Endodermal cell (in vitro differentiated cells): Measurements from ENCODE around the gene FCN2. TPM values are rescaled to one million over a fixed set of nuclear protein-coding genes. Genes with fewer than 3 reads are reported as not detected.

Experiments
- DNase-seq: peaks from one replicate; pipeline ENCODE4 v3.0.0-alpha.2; 2017
- H3K27ac ChIP-seq: 2 replicates; pipeline ENCODE4 v1.5.1; 2013; ENCODE audit warnings: mild to moderate bottlenecking, low read depth, low read length, moderate library complexity
- H3K27me3 ChIP-seq: 2 replicates; pipeline ENCODE4 v1.6.1; 2013; ENCODE audit warnings: mild to moderate bottlenecking, low read length, moderate library complexity; ENCODE audit not compliant: insufficient read depth, control insufficient read depth, poor library complexity, severe bottlenecking
- H3K36me3 ChIP-seq: 2 replicates; pipeline ENCODE4 v1.7.0; 2013; ENCODE audit warnings: mild to moderate bottlenecking, low read length, moderate library complexity; ENCODE audit not compliant: control insufficient read depth, insufficient read depth
- H3K4me1 ChIP-seq: one replicate; pipeline ENCODE4 v1.7.0; 2013; ENCODE audit warnings: low read length; ENCODE audit not compliant: control insufficient read depth, insufficient read depth
- H3K4me3 ChIP-seq: 2 replicates; pipeline ENCODE4 v1.5.1; 2013; ENCODE audit warnings: mild to moderate bottlenecking, low read length, moderate library complexity
- H3K9ac ChIP-seq: 2 replicates; pipeline ENCODE4 v1.6.1; 2013; ENCODE audit warnings: mild to moderate bottlenecking, low read length, moderate library complexity; ENCODE audit not compliant: poor library complexity, severe bottlenecking; ENCODE audit errors: extremely low read depth
- H3K9me3 ChIP-seq: 2 replicates; pipeline ENCODE4 v1.6.1; 2013; ENCODE audit warnings: mild to moderate bottlenecking, low read length, moderate library complexity; ENCODE audit not compliant: control insufficient read depth
- H3K27ac Mint-ChIP-seq: 2 replicates; pipeline ENCODE4 v1.8.0; 2020; ENCODE audit warnings: mixed read lengths
- H3K27me3 Mint-ChIP-seq: 2 replicates; pipeline ENCODE4 v1.8.0; 2021; ENCODE audit warnings: mild to moderate bottlenecking, mixed read lengths; ENCODE audit not compliant: insufficient read depth
- H3K36me3 Mint-ChIP-seq: 2 replicates; pipeline ENCODE4 v1.8.0; 2020; ENCODE audit warnings: low read depth, mixed read lengths
- H3K4me1 Mint-ChIP-seq: 2 replicates; pipeline ENCODE4 v1.8.0; 2020; ENCODE audit warnings: mixed read lengths
- H3K4me3 Mint-ChIP-seq: 2 replicates; pipeline ENCODE4 v1.8.0; 2020; ENCODE audit warnings: mild to moderate bottlenecking, moderate library complexity, mixed read lengths
- H3K9me3 Mint-ChIP-seq: 2 replicates; pipeline ENCODE4 v1.8.0; 2020; ENCODE audit warnings: mild to moderate bottlenecking, mixed read lengths
- WGBS, 2 experiments: methylation state at CpG; one replicate each; pipeline versions ENCODE4 v1.1.5 to v1.1.7; 2013; ENCODE audit warnings: missing lambda C conversion rate in 2 of 2, mixed read lengths in 1 of 2; ENCODE audit not compliant: insufficient coverage in 1 of 2, insufficient read length in 1 of 2; 5-methylcytosine and 5-hydroxymethylcytosine counted together
- total RNA-seq, 2 donors: library from RNA; stranded (reverse); fragmentation: NEBNext Ultra II Directional in 1 of 2; extraction: Animal tissue kit (Norgen Biotek cat#: 25700) in 1 of 2; gene quantifications; 2 replicates in 1 of 2; 3 replicates in 1 of 2; pipeline ENCODE4 v1.2.1, GENCODE V29; 2021
- TF ChIP-seq, protein P1 (sequence below): fragments of 200-600 bp; sonication (generic); conservative IDR thresholded peaks from 2 replicates; pipeline ENCODE4 v1.5.0; 2021; ENCODE audit warnings: antibody characterized with exemption, mild to moderate bottlenecking

Gene FCN2
- total RNA-seq, 2 donors from 2014 or later = not detected

DNA sequence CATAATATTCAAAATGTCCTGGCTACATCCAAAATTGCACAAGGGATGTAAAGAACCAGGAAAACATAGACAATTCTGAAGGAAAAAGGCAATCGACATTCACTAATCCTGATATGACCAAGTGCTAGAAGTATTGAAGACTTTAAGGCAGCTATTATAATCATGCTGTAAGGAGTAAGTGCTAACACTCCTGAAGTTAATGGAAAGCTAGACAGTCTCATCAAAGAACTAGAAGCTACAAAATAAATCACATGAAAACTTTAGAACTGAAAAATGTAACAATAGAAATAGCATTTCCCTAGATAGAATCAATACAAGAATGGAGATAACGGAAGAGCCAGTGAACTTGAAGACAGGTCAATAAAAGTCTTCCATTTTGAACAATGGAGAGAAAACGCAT is 18.6 kb downstream of the FCN2 start:
- TF ChIP-seq, protein P1, sequence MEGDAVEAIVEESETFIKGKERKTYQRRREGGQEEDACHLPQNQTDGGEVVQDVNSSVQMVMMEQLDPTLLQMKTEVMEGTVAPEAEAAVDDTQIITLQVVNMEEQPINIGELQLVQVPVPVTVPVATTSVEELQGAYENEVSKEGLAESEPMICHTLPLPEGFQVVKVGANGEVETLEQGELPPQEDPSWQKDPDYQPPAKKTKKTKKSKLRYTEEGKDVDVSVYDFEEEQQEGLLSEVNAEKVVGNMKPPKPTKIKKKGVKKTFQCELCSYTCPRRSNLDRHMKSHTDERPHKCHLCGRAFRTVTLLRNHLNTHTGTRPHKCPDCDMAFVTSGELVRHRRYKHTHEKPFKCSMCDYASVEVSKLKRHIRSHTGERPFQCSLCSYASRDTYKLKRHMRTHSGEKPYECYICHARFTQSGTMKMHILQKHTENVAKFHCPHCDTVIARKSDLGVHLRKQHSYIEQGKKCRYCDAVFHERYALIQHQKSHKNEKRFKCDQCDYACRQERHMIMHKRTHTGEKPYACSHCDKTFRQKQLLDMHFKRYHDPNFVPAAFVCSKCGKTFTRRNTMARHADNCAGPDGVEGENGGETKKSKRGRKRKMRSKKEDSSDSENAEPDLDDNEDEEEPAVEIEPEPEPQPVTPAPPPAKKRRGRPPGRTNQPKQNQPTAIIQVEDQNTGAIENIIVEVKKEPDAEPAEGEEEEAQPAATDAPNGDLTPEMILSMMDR = no peak
- no peak overlapping the region for H3K27ac ChIP-seq
- H3K9ac ChIP-seq = no peak overlapping the region
- no peak for DNase-seq
- H3K4me3 ChIP-seq = no peak overlapping the region
- no peaks in the 10 kb centered on the region for H3K4me1 ChIP-seq
- 70 to 71% methylated on average over 2 of the region's 3 CpGs for WGBS, 2 experiments
- Mint-ChIP-seq H3K4me3 (no peak overlapping the region), H3K36me3 (no peaks in the 10 kb centered on the region), H3K4me1 (no peaks in the 10 kb centered on the region), H3K27me3 (no peaks in the 10 kb centered on the region), H3K27ac (no peak overlapping the region), H3K9me3 (peaks cover 21% of the 10 kb centered on the region)
- H3K9me3 ChIP-seq = peaks cover 9% of the 10 kb centered on the region
- no peaks in the 10 kb centered on the region for H3K36me3 ChIP-seq
- H3K27me3 ChIP-seq = no peaks in the 10 kb centered on the region

DNA sequence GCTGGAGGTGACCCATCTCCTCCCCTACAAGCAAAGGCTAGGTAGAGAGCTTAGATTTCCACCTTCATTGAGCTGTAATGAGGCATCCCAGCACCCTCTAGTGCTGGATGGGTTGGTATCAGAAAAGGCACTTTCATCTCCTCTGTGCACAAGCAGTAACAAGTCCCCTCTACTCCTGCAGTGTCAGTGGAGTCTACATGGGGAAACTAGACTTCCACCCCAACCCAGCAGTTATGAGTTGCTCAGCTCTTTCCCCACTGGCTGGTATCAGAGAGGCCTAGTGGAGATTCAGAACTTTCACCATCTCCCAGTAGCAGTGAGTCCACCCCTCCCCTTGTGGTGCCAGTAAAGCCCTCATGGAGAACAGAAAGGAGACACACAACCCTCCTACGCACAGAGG is 19.2 kb downstream of the FCN2 start:
- WGBS, 2 experiments = 76% methylated on average over 1 of the region's 1 CpG; no CpG with 5 or more reads in 1 of the 2 experiments

DNA sequence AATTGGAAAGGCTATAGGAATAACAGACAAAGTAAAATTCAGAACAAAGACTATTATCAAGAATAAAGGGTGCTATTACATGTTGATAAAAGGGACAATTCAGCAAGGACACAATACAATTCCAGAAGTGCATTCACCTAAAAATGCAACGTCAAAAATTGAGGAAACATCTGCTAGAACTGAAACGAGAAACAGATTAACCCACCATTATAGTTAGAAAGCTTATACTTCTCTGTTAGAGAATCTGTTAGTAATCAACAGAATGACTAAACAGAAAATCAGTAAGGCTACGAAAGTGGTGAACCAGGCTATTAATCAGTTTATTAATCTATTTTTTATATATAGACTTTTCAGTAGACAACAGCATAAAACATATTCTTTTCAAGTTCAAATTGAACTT is 22.3 kb downstream of the FCN2 start:
- H3K36me3 Mint-ChIP-seq = no peaks in the 10 kb centered on the region
- DNase-seq = no peak
- H3K27me3 Mint-ChIP-seq = no peaks in the 10 kb centered on the region
- 90% methylated on average over 3 of the region's 3 CpGs; no CpG with 5 or more reads in 1 of the 2 experiments for WGBS, 2 experiments
- H3K36me3 ChIP-seq = no peaks in the 10 kb centered on the region
- no peaks in the 10 kb centered on the region for H3K9me3 ChIP-seq
- H3K4me1 Mint-ChIP-seq = no peaks in the 10 kb centered on the region
- H3K27me3 ChIP-seq = no peaks in the 10 kb centered on the region
- H3K9ac ChIP-seq = no peak overlapping the region
- no peak overlapping the region for H3K4me3 Mint-ChIP-seq
- no peaks in the 10 kb centered on the region for H3K4me1 ChIP-seq
- H3K4me3 ChIP-seq = no peak overlapping the region
- TF ChIP-seq, protein P1 = no peak
- H3K9me3 Mint-ChIP-seq = peaks cover 7% of the 10 kb centered on the region
- H3K27ac Mint-ChIP-seq = no peak overlapping the region
- H3K27ac ChIP-seq = no peak overlapping the region

More for the DNA sequence above, 19.2 kb downstream of the FCN2 start:
- TF ChIP-seq, protein P1 = no peak
- Histone ChIP-seq H3K9me3 (peaks cover 5% of the 10 kb centered on the region), H3K9ac (no peak overlapping the region), H3K27ac (no peak overlapping the region), H3K4me3 (no peak overlapping the region), H3K4me1 (no peaks in the 10 kb centered on the region), H3K36me3 (no peaks in the 10 kb centered on the region), H3K27me3 (no peaks in the 10 kb centered on the region)
- no peak overlapping the region for H3K4me3 Mint-ChIP-seq
- no peaks in the 10 kb centered on the region for H3K27me3 Mint-ChIP-seq
- no peak for DNase-seq
- H3K27ac Mint-ChIP-seq = no peak overlapping the region
- no peaks in the 10 kb centered on the region for H3K36me3 Mint-ChIP-seq
- H3K9me3 Mint-ChIP-seq = peaks cover 16% of the 10 kb centered on the region
- no peaks in the 10 kb centered on the region for H3K4me1 Mint-ChIP-seq
